Karpas-422 (cell line): ENCODE data around the gene ST6GAL1. TPM values are rescaled to one million over a fixed set of nuclear protein-coding genes. Genes with fewer than 3 reads are reported as not detected.
A peak's percentile ranks its signal among the peaks of the same experiment; 100 is the strongest.
"Not testable (repeated sequence)": the region's sequence is repeated elsewhere in the genome, so short reads cannot be mapped to it uniquely, and the experiment has no call there.

Source experiments
- DNase-seq: peaks from one replicate; pipeline ENCODE4 v3.0.0-alpha.2; 2015
- H2AFZ ChIP-seq: fragments of 200-600 bp; sonication (generic); 2 replicates; pipeline ENCODE4 v1.6.1; 2014; ENCODE audit warnings: antibody characterized with exemption, low read length, mixed read lengths
- H3K27ac ChIP-seq: fragments of 200-600 bp; sonication (generic); 2 replicates; pipeline ENCODE4 v1.5.1; 2014; ENCODE audit warnings: mild to moderate bottlenecking, low read length, moderate library complexity
- H3K27me3 ChIP-seq: fragments of 200-600 bp; sonication (generic); 2 replicates; pipeline ENCODE4 v1.6.1; 2014; ENCODE audit warnings: low read length, mixed read lengths
- H3K36me3 ChIP-seq: fragments of 200-600 bp; sonication (generic); 2 replicates; pipeline ENCODE4 v1.6.1; 2014; ENCODE audit warnings: low read length, mixed read lengths; ENCODE audit not compliant: insufficient read depth
- H3K4me1 ChIP-seq: fragments of 200-600 bp; sonication (generic); 2 replicates; pipeline ENCODE4 v1.6.1; 2014; ENCODE audit warnings: mild to moderate bottlenecking, low read length, mixed read lengths
- H3K4me2 ChIP-seq: fragments of 200-600 bp; sonication (generic); 2 replicates; pipeline ENCODE4 v1.6.1; 2014; ENCODE audit warnings: low read length, low read depth, mild to moderate bottlenecking; ENCODE audit not compliant: poor library complexity, severe bottlenecking
- H3K4me3 ChIP-seq: fragments of 200-600 bp; sonication (generic); 2 replicates; pipeline ENCODE4 v1.5.1; 2014; ENCODE audit warnings: mild to moderate bottlenecking, antibody characterized with exemption, low read length, mixed read lengths
- H3K79me2 ChIP-seq: fragments of 200-600 bp; sonication (generic); 2 replicates; pipeline ENCODE4 v1.6.1; 2014; ENCODE audit warnings: mild to moderate bottlenecking, low read length, mixed read lengths
- H3K9ac ChIP-seq: fragments of 200-600 bp; sonication (generic); 2 replicates; pipeline ENCODE4 v1.6.0; 2014; ENCODE audit warnings: low read length
- H3K9me2 ChIP-seq: fragments of 200-600 bp; sonication (generic), shearing (Covaris generic); replicated peaks from 2 replicates; pipeline ENCODE4 v1.6.0; 2014; ENCODE audit warnings: mild to moderate bottlenecking, low read length, moderate library complexity; ENCODE audit not compliant: insufficient read depth
- H3K9me3 ChIP-seq: fragments of 300-700, 200-600 bp; sonication (generic); 2 replicates; pipeline ENCODE4 v1.6.1; 2014; ENCODE audit warnings: low read length, mixed read lengths
- H4K20me1 ChIP-seq: fragments of 200-600 bp; sonication (generic); 2 replicates; pipeline ENCODE4 v1.6.1; 2014; ENCODE audit warnings: mild to moderate bottlenecking, antibody characterized with exemption, low read length, low read depth; ENCODE audit not compliant: insufficient read depth
- total RNA-seq: library from RNA; depleted of rRNA; stranded (reverse); fragments of >200 nt; shearing (Covaris generic); gene quantifications from 2 replicates; pipeline ENCODE4 v1.2.3, GENCODE V29; 2014; ENCODE audit warnings: low replicate concordance

The ST6GAL1 gene
- total RNA-seq, 1 experiment from 2014 or later = 416 TPM

DNA sequence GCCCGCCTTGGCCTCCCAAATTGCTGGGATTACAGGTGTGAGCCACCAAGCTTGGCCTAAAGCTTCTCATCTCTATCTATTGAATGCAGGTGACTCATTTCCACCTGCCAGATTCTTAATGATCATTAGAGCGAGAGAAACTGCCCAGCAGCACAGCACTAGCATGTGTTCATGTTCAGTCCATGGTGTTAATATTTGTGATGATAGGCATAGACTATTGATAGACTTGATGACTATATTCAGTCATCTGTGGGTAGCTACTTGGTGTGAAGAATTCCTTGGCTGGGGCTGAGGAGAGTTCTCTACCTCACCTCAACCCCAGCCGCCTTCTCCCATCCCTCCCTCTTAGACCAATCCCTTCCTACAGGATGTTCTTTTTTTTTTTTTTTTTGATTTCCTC is 60.0 kb downstream of the ST6GAL1 start:
- Histone ChIP-seq H3K9ac (no peak overlapping the region), H3K4me3 (no peak overlapping the region), H3K4me1 (peaks cover 98% of the 10 kb centered on the region), H4K20me1 (no peaks in the 10 kb centered on the region), H3K27me3 (no peaks in the 10 kb centered on the region), H3K9me3 (no peaks in the 10 kb centered on the region), H2AFZ (no peak overlapping the region), H3K27ac (peak overlapping the region; percentile 95), H3K79me2 (peaks cover 80% of the 10 kb centered on the region), H3K36me3 (peaks cover 32% of the 10 kb centered on the region), H3K4me2 (peak overlapping the region; percentile 36), H3K9me2 (no peaks in the 10 kb centered on the region)
- DNase-seq = no peak

DNA sequence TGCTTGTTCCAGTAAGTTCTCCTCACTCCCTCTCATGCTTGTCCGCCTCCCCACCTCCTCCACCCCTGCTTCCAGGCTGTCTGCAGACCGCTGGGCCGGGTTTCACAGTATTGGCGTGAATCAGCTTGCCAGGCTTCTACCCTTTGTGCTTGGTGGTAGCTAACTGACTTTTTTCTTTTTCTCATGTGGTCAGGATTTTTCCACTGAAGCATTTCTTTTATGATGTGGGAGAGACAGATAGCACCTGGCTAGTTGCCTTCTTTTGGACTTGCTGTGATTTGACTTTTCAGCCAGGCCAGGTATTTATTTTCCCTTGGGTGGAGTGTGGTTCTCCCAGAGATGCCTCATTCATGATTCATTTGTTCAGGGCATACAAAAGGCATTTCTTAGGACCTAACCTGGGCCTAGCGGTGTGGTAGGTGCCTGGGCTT is 60.6 kb downstream of the ST6GAL1 start:
- Histone ChIP-seq H3K9me3 (no peaks in the 10 kb centered on the region), H3K4me3 (no peak overlapping the region), H3K36me3 (peaks cover 32% of the 10 kb centered on the region), H3K4me2 (peak overlapping the region; percentile 57), H3K27me3 (no peaks in the 10 kb centered on the region), H3K9ac (peak overlapping the region; percentile 57), H3K4me1 (peaks cover 97% of the 10 kb centered on the region), H3K27ac (peak overlapping the region; percentile 95), H3K9me2 (no peaks in the 10 kb centered on the region), H2AFZ (no peak overlapping the region), H4K20me1 (no peaks in the 10 kb centered on the region), H3K79me2 (peaks cover 80% of the 10 kb centered on the region)
- no peak for DNase-seq

DNA sequence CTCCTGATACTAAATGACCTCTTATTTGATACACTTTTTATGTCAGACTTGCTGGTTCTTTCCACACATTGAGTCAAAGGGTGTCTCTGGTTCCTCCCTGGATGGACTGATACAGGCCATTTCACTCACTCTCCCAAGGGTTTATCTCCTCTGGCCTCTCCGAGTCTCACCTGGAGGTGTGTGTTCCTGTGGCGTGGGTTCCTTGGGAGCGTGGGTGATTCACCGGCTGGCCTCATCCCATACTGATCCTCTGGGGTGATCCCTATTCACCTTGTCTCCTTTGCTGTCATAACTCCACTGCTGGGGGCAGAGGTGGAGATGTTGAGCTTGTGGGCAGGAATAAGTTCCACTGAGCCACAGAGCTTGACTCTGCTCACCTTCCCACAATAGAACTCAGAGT is 61.1 kb downstream of the ST6GAL1 start:
- no peaks in the 10 kb centered on the region for H3K9me2 ChIP-seq
- H3K27me3 ChIP-seq = no peaks in the 10 kb centered on the region
- peak overlapping the region; percentile 8; the same call in 1 of the 2 replicates for H3K4me3 ChIP-seq
- no peak for DNase-seq
- peak overlapping the region; percentile 57 for H3K4me2 ChIP-seq
- H2AFZ ChIP-seq = no peak overlapping the region
- no peaks in the 10 kb centered on the region for H4K20me1 ChIP-seq
- peaks cover 83% of the 10 kb centered on the region for H3K79me2 ChIP-seq
- H3K9ac ChIP-seq = peak overlapping the region; percentile 57
- peaks cover 32% of the 10 kb centered on the region for H3K36me3 ChIP-seq
- H3K27ac ChIP-seq = peak overlapping the region; percentile 95
- H3K4me1 ChIP-seq = peaks cover 97% of the 10 kb centered on the region
- no peaks in the 10 kb centered on the region for H3K9me3 ChIP-seq

DNA sequence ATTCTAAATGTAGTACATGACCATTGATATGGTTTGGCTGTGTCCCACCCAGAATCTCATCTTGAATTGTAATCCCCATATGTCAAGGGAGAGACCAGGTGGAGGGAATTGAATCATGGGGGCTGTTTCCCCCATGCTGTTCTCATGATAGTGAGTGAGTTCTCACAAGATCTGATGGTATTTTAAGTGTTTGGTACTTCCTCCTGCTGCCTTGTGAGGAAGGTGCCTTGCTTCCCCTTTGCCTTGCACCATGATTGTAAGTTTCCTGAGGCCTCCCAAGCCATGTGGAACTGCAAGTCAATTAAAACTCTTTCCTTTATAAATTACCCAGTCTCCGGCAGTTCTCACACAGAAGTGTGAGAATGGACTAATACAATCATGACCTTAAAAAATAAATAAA is 61.8 kb downstream of the ST6GAL1 start:
- Histone ChIP-seq H3K4me2 (peak overlapping the region; percentile 57), H3K79me2 (peaks cover 83% of the 10 kb centered on the region), H3K36me3 (peaks cover 28% of the 10 kb centered on the region), H3K9ac (peak overlapping the region; percentile 57), H3K27ac (peak overlapping the region; percentile 95), H3K4me1 (peaks cover 97% of the 10 kb centered on the region), H3K4me3 (peak overlapping the region; percentile 8; the same call in 1 of the 2 replicates)
- H3K9me2 ChIP-seq, H2AFZ ChIP-seq, H3K27me3 ChIP-seq, H3K9me3 ChIP-seq, H4K20me1 ChIP-seq: not testable (repeated sequence)
- DNase-seq = peak; percentile 68

DNA sequence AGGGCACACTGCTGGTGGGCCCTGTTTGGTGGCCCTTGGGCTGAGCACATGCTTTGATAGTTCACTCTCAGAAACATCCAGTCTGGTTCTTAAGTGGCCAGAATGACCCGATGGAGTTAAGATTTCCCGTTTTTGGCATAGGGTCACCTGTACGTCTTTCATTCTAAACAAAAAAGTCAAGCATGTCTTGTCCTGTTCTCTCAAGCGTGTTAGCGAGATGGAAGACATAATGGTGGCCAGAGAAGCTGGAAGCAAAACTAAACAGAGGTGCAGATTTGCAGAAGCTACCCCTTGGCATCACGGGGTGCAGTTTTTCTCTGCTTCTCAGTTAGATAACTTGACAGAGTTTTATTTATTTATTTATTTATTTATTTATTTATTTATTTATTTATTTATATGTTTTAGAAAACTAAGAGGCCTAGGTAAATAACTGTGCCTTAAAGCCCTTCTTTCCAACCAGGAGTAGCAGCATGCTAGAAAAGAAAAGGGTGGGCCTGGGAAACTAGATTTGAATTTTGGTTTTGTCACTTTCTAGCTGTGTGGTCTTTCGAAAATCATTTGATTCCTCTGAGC is 63.0 kb downstream of the ST6GAL1 start:
- H3K4me1 ChIP-seq = peaks cover 97% of the 10 kb centered on the region
- H3K9me2 ChIP-seq = no peaks in the 10 kb centered on the region
- peak overlapping the region; percentile 30 for H3K4me2 ChIP-seq
- no peak overlapping the region for H3K4me3 ChIP-seq
- peak overlapping the region; percentile 27 for H3K9ac ChIP-seq
- no peak overlapping the region for H2AFZ ChIP-seq
- H3K9me3 ChIP-seq = no peaks in the 10 kb centered on the region
- no peak for DNase-seq
- peaks cover 19% of the 10 kb centered on the region for H3K36me3 ChIP-seq
- H3K27me3 ChIP-seq = no peaks in the 10 kb centered on the region
- H3K79me2 ChIP-seq = peaks cover 81% of the 10 kb centered on the region
- H4K20me1 ChIP-seq = no peaks in the 10 kb centered on the region
- H3K27ac ChIP-seq = peak overlapping the region; percentile 95

DNA sequence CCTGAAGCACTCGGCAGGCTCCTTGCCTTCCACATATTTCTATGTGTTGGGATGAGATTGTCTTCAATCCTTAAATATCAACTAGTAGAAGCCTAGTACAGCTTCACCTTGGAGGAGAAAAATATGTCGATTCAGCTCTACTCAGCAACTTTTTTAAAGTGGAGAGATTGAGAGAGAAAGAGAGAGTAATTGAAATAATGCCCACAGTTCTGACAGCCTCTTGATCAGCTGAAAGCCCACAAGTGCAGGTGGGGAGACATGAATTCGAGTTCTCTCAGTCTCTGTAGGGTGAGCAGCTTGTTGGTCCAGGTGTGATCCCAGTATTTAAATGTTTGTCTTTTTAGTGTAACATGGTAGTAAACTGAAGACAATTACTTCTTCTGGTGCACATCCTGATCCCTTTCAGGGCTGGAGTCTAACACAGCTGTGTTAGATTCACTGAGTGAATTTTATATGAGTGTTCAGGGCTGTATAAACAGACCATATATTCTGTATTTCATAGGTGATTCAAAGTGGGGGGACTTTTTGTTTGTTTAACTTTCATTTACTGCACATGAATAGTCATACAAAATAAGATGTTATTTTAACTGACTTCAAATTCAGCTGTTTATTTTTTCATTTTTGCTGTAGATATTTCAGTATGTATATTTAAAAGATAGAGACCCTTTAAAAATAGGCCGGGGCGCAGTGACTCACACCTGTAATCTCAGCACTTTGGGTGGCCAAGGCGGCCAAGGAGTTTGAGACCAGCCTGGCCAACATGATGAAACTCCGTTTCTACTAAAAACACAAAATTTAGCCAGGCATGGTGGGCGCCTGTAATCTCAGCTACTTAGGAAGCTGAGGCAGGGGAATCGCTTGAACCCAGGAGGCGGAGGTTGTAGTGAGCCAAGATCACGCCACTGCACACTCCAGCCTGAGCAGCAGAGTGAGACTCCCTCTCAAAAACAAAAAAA is 64.0 kb downstream of the ST6GAL1 start:
- H3K36me3 ChIP-seq = peaks cover 15% of the 10 kb centered on the region
- peaks cover 97% of the 10 kb centered on the region for H3K4me1 ChIP-seq
- H3K9me2 ChIP-seq = no peaks in the 10 kb centered on the region
- H2AFZ ChIP-seq = no peak overlapping the region
- H3K9me3 ChIP-seq = no peaks in the 10 kb centered on the region
- peak overlapping the region; percentile 2; the same call in 1 of the 2 replicates for H3K9ac ChIP-seq
- no peak for DNase-seq
- peaks cover 82% of the 10 kb centered on the region for H3K79me2 ChIP-seq
- no peaks in the 10 kb centered on the region for H3K27me3 ChIP-seq
- H3K27ac ChIP-seq = peak overlapping the region; percentile 95
- peak overlapping the region; percentile 30 for H3K4me2 ChIP-seq
- no peaks in the 10 kb centered on the region for H4K20me1 ChIP-seq
- no peak overlapping the region for H3K4me3 ChIP-seq

DNA sequence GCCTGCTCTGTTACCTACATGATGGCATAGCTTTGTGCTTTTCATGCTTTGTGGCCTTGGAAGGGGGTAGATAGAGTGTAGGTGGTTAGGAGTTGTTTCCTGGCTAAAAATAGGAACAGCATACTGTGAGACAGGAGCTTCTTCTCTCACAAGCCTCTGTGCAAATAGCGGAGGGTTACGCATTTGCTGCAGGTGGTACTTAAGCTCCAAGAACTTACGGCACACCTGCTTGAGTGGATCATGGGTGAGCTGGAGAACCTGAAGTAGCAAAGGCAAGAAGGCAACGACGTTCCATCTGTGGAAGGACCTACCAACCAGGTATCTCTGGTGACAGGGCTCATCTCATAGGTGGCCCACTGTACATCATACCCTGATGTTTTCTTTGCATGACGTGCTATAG is 66.0 kb downstream of the ST6GAL1 start:
- Histone ChIP-seq H3K4me2 (peak overlapping the region; percentile 60), H3K27ac (peak overlapping the region; percentile 94), H3K4me3 (peak overlapping the region; percentile 43), H3K36me3 (peaks cover 14% of the 10 kb centered on the region), H4K20me1 (no peaks in the 10 kb centered on the region), H2AFZ (no peak overlapping the region), H3K9ac (peak overlapping the region; percentile 65), H3K4me1 (peaks cover 97% of the 10 kb centered on the region), H3K27me3 (no peaks in the 10 kb centered on the region), H3K9me2 (no peaks in the 10 kb centered on the region), H3K79me2 (peaks cover 81% of the 10 kb centered on the region), H3K9me3 (no peaks in the 10 kb centered on the region)
- peak; percentile 77 for DNase-seq

DNA sequence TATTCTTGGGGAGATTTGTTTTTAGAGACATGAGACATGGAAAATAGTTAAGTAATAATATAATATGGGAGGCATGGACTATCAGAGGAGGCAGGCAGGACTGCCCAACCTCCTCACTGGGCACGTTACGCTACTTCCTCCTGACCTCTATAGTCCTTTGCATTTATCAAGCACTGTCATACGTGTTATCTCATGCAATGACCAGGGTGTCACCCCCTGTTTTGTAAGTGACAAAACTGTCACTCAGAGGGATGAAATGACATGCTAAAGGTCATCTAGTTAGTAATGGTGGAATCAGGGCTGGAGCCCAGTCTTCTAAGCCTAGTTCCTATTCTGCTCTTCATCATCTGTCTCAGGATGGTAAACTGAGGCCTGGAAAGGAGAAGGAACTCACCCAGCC is 66.7 kb downstream of the ST6GAL1 start:
- peaks cover 81% of the 10 kb centered on the region for H3K79me2 ChIP-seq
- peak overlapping the region; percentile 94 for H3K27ac ChIP-seq
- H3K4me2 ChIP-seq = peak overlapping the region; percentile 60
- no peak overlapping the region for H2AFZ ChIP-seq
- H3K4me1 ChIP-seq = peaks cover 95% of the 10 kb centered on the region
- DNase-seq = peak; percentile 63
- no peaks in the 10 kb centered on the region for H4K20me1 ChIP-seq
- no peaks in the 10 kb centered on the region for H3K9me3 ChIP-seq
- H3K9ac ChIP-seq = peak overlapping the region; percentile 65
- peak overlapping the region; percentile 43 for H3K4me3 ChIP-seq
- H3K27me3 ChIP-seq = no peaks in the 10 kb centered on the region
- no peaks in the 10 kb centered on the region for H3K9me2 ChIP-seq
- peaks cover 12% of the 10 kb centered on the region for H3K36me3 ChIP-seq
